Measurements from ENCODE around the gene CPSF4. TPM values are rescaled to one million over a fixed set of nuclear protein-coding genes. Genes with fewer than 3 reads are reported as not detected.

CPSF4 gene
- total RNA-seq, 1 donor from 2014 or later: 72.1 TPM

DNA sequence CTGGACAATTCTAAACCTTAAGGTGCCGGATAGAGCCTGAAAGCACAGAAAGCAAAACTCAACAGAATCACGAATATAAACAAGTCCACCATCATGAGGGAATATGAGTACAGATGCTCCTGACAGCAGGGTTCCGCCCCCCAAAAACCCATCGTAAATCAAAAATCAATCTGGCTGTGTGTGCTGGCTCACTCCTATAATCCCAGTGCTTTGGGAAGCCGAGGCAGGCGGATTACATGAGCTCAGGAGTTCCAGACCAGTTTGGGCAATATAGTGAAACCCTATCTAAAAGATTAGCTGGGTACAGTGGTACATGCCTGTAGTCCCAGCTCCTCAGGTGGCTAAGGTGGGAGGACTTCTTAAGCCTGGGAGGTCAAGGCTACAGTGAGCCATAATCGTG lies 17.8 kb upstream of the CPSF4 start:
- Mint-ChIP-seq H3K36me3 (peaks cover 18% of the 10 kb centered on the region), H3K4me1 (no peaks in the 10 kb centered on the region), H3K27ac (no peak overlapping the region), H3K27me3 (ENCODE audit: insufficient read depth, low read depth) (no peaks in the 10 kb centered on the region), H3K9me3 (no peaks in the 10 kb centered on the region), H3K4me3 (no peak overlapping the region)
- H3K4me2 ChIP-seq: no peak overlapping the region
- H4K20me1 ChIP-seq (ENCODE audit: low read depth): peaks cover 16% of the 10 kb centered on the region
- peaks cover 6% of the 10 kb centered on the region for H3F3A ChIP-seq (ENCODE audit: low read depth)
- H3K4me3 ChIP-seq: no peak overlapping the region
- H3K9ac ChIP-seq: no peak overlapping the region
- TF ChIP-seq, protein P1, sequence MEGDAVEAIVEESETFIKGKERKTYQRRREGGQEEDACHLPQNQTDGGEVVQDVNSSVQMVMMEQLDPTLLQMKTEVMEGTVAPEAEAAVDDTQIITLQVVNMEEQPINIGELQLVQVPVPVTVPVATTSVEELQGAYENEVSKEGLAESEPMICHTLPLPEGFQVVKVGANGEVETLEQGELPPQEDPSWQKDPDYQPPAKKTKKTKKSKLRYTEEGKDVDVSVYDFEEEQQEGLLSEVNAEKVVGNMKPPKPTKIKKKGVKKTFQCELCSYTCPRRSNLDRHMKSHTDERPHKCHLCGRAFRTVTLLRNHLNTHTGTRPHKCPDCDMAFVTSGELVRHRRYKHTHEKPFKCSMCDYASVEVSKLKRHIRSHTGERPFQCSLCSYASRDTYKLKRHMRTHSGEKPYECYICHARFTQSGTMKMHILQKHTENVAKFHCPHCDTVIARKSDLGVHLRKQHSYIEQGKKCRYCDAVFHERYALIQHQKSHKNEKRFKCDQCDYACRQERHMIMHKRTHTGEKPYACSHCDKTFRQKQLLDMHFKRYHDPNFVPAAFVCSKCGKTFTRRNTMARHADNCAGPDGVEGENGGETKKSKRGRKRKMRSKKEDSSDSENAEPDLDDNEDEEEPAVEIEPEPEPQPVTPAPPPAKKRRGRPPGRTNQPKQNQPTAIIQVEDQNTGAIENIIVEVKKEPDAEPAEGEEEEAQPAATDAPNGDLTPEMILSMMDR (IDR thresholded peaks at IDR 0.05): no peak
- no peak for TF ChIP-seq EZH2 (IDR thresholded peaks at IDR 0.05)
- no peak for TF ChIP-seq EZH2phosphoT487 (IDR thresholded peaks at IDR 0.05)
- no peak for DNase-seq (ENCODE audit: low spot score)
- no peaks in the 10 kb centered on the region for H3K27me3 ChIP-seq
- H3K27ac ChIP-seq: no peak overlapping the region
- H3K79me2 ChIP-seq (ENCODE audit: low read depth): no peaks in the 10 kb centered on the region
- no peaks in the 10 kb centered on the region for H3K36me3 ChIP-seq
- H3K9me3 ChIP-seq (ENCODE audit: low read depth): no peaks in the 10 kb centered on the region
- no peak overlapping the region for H2AFZ ChIP-seq (replicated peaks)
- no peaks in the 10 kb centered on the region for H3K4me1 ChIP-seq

DNA sequence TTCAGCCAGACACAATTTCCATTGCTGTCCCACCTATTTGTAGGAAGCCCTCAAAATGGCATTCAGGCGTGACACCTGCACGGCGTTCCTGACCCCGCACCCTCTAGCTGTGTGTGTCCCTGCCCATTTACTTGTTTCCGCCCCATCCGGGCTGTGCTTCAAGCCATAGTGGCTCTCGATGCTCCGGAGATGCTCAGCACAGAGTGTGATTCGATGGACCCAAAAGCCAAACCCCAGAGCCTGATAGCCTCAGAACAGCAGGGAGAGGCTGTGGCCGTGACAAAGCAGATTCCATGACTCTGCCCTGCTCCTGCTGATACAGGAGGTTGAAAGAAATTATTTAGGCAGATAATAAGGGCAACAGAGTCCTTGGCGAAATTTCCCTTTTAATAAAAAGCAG lies 16.6 kb upstream of the CPSF4 start:
- peaks cover 4% of the 10 kb centered on the region for H3F3A ChIP-seq (ENCODE audit: low read depth)
- peaks cover 16% of the 10 kb centered on the region for H4K20me1 ChIP-seq (ENCODE audit: low read depth)
- H3K9me3 ChIP-seq (ENCODE audit: low read depth): no peaks in the 10 kb centered on the region
- H3K27me3 ChIP-seq: no peaks in the 10 kb centered on the region
- Mint-ChIP-seq H3K27ac (no peak overlapping the region), H3K9me3 (no peaks in the 10 kb centered on the region), H3K4me3 (no peak overlapping the region), H3K36me3 (peaks cover 14% of the 10 kb centered on the region), H3K4me1 (no peaks in the 10 kb centered on the region), H3K27me3 (ENCODE audit: insufficient read depth, low read depth) (no peaks in the 10 kb centered on the region)
- no peak overlapping the region for H3K9ac ChIP-seq
- H2AFZ ChIP-seq (replicated peaks): no peak overlapping the region
- TF ChIP-seq EZH2 (IDR thresholded peaks at IDR 0.05): no peak
- TF ChIP-seq, protein P1 (IDR thresholded peaks at IDR 0.05): no peak
- TF ChIP-seq EZH2phosphoT487 (IDR thresholded peaks at IDR 0.05): no peak
- no peaks in the 10 kb centered on the region for H3K4me1 ChIP-seq
- H3K4me2 ChIP-seq: no peak overlapping the region
- no peaks in the 10 kb centered on the region for H3K36me3 ChIP-seq
- no peaks in the 10 kb centered on the region for H3K79me2 ChIP-seq (ENCODE audit: low read depth)
- no peak overlapping the region for H3K27ac ChIP-seq
- no peak overlapping the region for H3K4me3 ChIP-seq
- DNase-seq (ENCODE audit: low spot score): no peak

DNA sequence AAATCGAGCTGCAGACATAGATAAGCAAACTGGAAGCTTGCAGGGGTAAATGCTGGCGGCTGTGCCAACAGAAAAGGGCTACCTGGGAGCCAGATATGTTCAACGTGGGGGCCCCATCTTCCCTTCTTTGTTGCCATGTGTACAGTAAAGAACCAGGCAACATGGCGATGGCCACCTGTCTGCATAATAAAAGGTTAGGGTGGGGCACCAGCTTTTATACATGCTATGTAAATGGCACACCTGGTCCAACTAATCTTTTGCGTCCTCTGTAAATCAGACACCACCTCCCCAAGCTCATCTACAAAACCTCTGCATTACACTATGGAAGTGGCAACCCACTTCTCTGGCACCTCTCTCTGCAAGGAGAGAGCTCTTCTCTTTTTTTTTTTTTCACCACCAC lies 16.1 kb upstream of the CPSF4 start:
- no peak overlapping the region for H3K4me3 Mint-ChIP-seq
- H3K4me1 Mint-ChIP-seq: no peaks in the 10 kb centered on the region
- H3K9me3 Mint-ChIP-seq: no peaks in the 10 kb centered on the region
- Histone ChIP-seq H3K9me3 (ENCODE audit: low read depth) (no peaks in the 10 kb centered on the region), H3F3A (ENCODE audit: low read depth) (no peaks in the 10 kb centered on the region), H3K9ac (no peak overlapping the region), H3K4me2 (no peak overlapping the region), H3K27ac (no peak overlapping the region), H2AFZ (replicated peaks) (no peak overlapping the region), H3K4me1 (no peaks in the 10 kb centered on the region), H3K36me3 (no peaks in the 10 kb centered on the region), H4K20me1 (ENCODE audit: low read depth) (peaks cover 16% of the 10 kb centered on the region), H3K4me3 (no peak overlapping the region), H3K79me2 (ENCODE audit: low read depth) (no peaks in the 10 kb centered on the region), H3K27me3 (no peaks in the 10 kb centered on the region)
- no peak for DNase-seq (ENCODE audit: low spot score)
- no peaks in the 10 kb centered on the region for H3K27me3 Mint-ChIP-seq (ENCODE audit: insufficient read depth, low read depth)
- peaks cover 10% of the 10 kb centered on the region for H3K36me3 Mint-ChIP-seq
- no peak overlapping the region for H3K27ac Mint-ChIP-seq
- TF ChIP-seq, protein P1 (IDR thresholded peaks at IDR 0.05): no peak
- TF ChIP-seq EZH2phosphoT487 (IDR thresholded peaks at IDR 0.05) (no peak), EZH2 (IDR thresholded peaks at IDR 0.05) (no peak)
